ENCODE data around the gene ADGRF5. TPM values are rescaled to one million over a fixed set of nuclear protein-coding genes. Genes with fewer than 3 reads are reported as not detected.

Gene ADGRF5
- polyA plus RNA-seq, 1 experiment: not detected

DNA sequence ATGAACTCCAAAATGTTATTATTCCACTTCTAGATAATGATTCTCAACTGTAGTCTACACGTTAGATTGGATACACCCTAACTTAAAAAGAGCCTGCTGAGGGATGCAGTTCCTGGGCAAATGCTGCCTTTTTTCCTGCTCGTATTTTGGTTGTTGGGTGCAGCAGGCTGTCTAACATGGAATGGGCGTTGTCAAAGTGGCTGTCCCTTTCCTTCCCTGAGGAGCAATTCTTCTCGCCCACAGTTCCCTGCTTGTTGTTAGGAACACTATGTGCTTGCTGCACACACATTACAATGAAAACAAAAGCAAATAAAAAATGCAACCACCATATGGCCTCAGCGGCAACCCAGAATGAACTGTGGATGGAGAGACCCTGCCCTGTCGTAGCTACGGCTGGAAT lies 1.7 kb upstream of the ADGRF5 start:
- H3K4me3 ChIP-seq (ENCODE audit: low read depth, low read length): no peak overlapping the region
- ChIA-PET POLR2A (no interaction called here), CTCF (no interaction called here)
- H3K27ac ChIP-seq (ENCODE audit: low read depth, low read length): no peak overlapping the region
- H3K9me3 ChIP-seq (ENCODE audit: control insufficient read depth, insufficient read depth, low read length): no peaks in the 10 kb centered on the region; the same call in 1 of the 2 replicates
- H3K27me3 ChIP-seq (ENCODE audit: control insufficient read depth, insufficient read depth, low read length): no peaks in the 10 kb centered on the region
- TF ChIP-seq, protein P1, sequence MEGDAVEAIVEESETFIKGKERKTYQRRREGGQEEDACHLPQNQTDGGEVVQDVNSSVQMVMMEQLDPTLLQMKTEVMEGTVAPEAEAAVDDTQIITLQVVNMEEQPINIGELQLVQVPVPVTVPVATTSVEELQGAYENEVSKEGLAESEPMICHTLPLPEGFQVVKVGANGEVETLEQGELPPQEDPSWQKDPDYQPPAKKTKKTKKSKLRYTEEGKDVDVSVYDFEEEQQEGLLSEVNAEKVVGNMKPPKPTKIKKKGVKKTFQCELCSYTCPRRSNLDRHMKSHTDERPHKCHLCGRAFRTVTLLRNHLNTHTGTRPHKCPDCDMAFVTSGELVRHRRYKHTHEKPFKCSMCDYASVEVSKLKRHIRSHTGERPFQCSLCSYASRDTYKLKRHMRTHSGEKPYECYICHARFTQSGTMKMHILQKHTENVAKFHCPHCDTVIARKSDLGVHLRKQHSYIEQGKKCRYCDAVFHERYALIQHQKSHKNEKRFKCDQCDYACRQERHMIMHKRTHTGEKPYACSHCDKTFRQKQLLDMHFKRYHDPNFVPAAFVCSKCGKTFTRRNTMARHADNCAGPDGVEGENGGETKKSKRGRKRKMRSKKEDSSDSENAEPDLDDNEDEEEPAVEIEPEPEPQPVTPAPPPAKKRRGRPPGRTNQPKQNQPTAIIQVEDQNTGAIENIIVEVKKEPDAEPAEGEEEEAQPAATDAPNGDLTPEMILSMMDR (IDR thresholded peaks at IDR 0.05; ENCODE audit: low read depth, low read length): no peak
- no peak for DNase-seq (ENCODE audit: low read depth, low spot score)

DNA sequence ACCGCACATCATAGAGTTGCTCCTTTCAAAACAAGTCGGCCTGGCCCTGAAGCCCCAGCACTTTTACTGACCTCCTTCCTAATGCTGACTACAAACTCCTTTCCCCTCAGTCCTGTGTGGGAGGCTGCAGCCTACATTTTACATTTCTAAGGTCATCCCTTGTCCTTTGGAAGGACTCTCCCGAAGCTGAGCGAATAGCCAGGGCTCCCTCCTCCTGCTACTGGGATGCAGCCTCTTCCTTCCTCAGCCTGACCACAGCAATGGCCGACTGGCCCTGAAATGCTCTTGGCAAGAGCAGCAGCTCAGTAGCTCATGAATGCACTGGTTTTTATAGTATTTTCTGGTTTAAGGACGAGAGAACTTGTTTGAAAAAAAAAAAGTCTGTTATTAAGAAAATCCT lies 679 bp downstream of the ADGRF5 start:
- ChIA-PET CTCF (interaction anchor here (0.6 kb wide), 2 partner anchors 12 to 217 kb away, joined by 3 read pairs; no protein-coding TSS in a partner anchor), POLR2A (no interaction called here)
- H3K27ac ChIP-seq (ENCODE audit: low read depth, low read length): no peak overlapping the region
- no peaks in the 10 kb centered on the region; the same call in 1 of the 2 replicates for H3K9me3 ChIP-seq (ENCODE audit: control insufficient read depth, insufficient read depth, low read length)
- no peak overlapping the region for H3K4me3 ChIP-seq (ENCODE audit: low read depth, low read length)
- DNase-seq (ENCODE audit: low read depth, low spot score): no peak
- H3K27me3 ChIP-seq (ENCODE audit: control insufficient read depth, insufficient read depth, low read length): no peaks in the 10 kb centered on the region
- TF ChIP-seq, protein P1 (IDR thresholded peaks at IDR 0.05; ENCODE audit: low read depth, low read length): no peak

DNA sequence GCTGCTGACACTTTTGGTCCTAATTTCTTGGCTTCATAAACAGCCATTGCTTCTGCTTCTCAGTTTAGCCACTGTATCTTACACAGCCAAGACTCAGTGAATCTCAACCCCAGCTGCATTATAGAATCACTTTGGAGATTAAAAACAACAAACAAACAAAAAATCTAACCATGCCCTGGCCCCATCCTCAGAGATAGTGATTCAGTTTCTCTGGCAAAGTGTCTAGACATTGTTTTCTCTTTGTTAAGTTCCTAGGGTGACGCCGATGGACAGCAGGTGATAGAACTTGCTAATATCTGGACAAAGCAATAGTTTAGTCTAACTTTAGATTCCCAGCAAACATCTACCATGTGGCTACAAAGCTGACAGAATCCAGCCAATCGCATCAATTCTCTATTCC lies 2.9 kb downstream of the ADGRF5 start:
- Histone ChIP-seq H3K27me3 (ENCODE audit: control insufficient read depth, insufficient read depth, low read length) (no peaks in the 10 kb centered on the region), H3K9me3 (ENCODE audit: control insufficient read depth, insufficient read depth, low read length) (no peaks in the 10 kb centered on the region; the same call in 1 of the 2 replicates), H3K27ac (ENCODE audit: low read depth, low read length) (no peak overlapping the region), H3K4me3 (ENCODE audit: low read depth, low read length) (no peak overlapping the region)
- DNase-seq (ENCODE audit: low read depth, low spot score): no peak
- CTCF ChIA-PET: no interaction called here
- TF ChIP-seq, protein P1 (IDR thresholded peaks at IDR 0.05; ENCODE audit: low read depth, low read length): no peak
- POLR2A ChIA-PET: no interaction called here

DNA sequence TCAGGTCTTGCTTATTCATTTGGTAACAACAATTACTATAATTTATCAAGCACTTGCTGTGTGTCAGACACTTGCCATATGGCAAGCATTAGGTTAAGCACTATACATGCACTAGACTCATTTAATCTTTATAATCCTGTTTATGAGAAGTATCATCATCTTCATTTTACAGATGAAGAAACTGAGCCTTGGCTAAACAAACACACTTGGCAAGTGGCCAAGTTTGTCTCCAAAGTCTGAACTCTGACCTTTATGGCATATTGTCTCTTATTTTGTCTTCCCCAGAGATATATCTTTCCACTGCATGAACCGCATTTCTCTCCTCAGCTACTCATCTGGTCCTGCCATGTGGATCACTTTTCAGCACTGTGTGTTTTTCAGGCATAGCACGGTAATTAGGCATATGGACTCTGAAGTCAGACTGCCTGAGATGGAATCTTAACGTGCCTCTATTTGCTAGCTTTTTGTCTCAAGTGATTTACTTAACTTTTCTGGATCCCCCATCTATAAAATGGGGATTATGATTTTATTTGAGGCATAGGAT lies 4.7 kb downstream of the ADGRF5 start:
- ChIA-PET POLR2A (no interaction called here), CTCF (no interaction called here)
- TF ChIP-seq, protein P1 (IDR thresholded peaks at IDR 0.05; ENCODE audit: low read depth, low read length): no peak
- no peak for DNase-seq (ENCODE audit: low read depth, low spot score)
- Histone ChIP-seq H3K27me3 (ENCODE audit: control insufficient read depth, insufficient read depth, low read length) (no peaks in the 10 kb centered on the region), H3K27ac (ENCODE audit: low read depth, low read length) (no peak overlapping the region), H3K4me3 (ENCODE audit: low read depth, low read length) (no peak overlapping the region), H3K9me3 (ENCODE audit: control insufficient read depth, insufficient read depth, low read length) (no peaks in the 10 kb centered on the region; the same call in 1 of the 2 replicates)

DNA sequence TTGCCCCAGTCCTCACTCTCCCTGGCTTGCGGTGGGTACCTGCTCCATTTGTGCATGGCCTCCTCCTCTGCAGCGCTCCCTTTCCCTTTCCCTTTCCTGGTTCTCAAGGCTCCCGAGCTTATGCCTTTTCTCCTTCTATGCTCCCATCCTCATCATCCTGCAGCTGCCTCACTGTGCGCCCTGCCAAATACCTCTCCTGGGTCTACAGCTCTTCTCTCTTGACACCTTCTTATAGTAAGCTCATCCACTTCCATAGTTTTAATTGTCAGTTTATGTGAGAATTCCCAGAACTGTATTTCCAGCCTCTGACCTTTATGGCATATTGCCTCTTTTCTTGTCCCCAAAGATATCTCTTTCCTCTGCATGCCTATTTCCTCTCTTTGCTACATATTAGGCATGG lies 5.9 kb downstream of the ADGRF5 start:
- CTCF ChIA-PET: no interaction called here
- Histone ChIP-seq H3K9me3 (ENCODE audit: control insufficient read depth, insufficient read depth, low read length) (no peaks in the 10 kb centered on the region), H3K27me3 (ENCODE audit: control insufficient read depth, insufficient read depth, low read length) (no peaks in the 10 kb centered on the region), H3K4me3 (ENCODE audit: low read depth, low read length) (no peak overlapping the region), H3K27ac (ENCODE audit: low read depth, low read length) (no peak overlapping the region)
- TF ChIP-seq, protein P1 (IDR thresholded peaks at IDR 0.05; ENCODE audit: low read depth, low read length): no peak
- no peak for DNase-seq (ENCODE audit: low read depth, low spot score)
- POLR2A ChIA-PET: no interaction called here

Measured in AG04450 (cell line).